Measurements from ENCODE around the gene AGO3.
"Not testable (repeated sequence)": the region's sequence is repeated elsewhere in the genome, so short reads cannot be mapped to it uniquely, and the experiment has no call there.

AGO3 gene

GRCh38 chr1:36008546-36009197 is 77.8 kb downstream of the AGO3 start:
- DNase-seq (ENCODE audit: low spot score): no peak

GRCh38 chr1:36014722-36015220 is 83.9 kb downstream of the AGO3 start:
- DNase-seq (ENCODE audit: low spot score): no peak

- DNase-seq (ENCODE audit: low spot score): no peak
Measured at GRCh38 chr1:36016686-36017085, 85.8 kb downstream of the AGO3 start.

GRCh38 chr1:36023098-36023769 is 92.3 kb downstream of the AGO3 start:
- DNase-seq (ENCODE audit: low spot score): no peak

GRCh38 chr1:36024024-36024423 is 93.1 kb downstream of the AGO3 start:
- DNase-seq (ENCODE audit: low spot score): not testable (repeated sequence)

- no peak for DNase-seq (ENCODE audit: low spot score)
Measured at GRCh38 chr1:36024847-36025246, 93.9 kb downstream of the AGO3 start.

GRCh38 chr1:36027766-36028165 is 96.9 kb downstream of the AGO3 start:
- DNase-seq (ENCODE audit: low spot score): no peak

GRCh38 chr1:36031441-36031840 is 100.5 kb downstream of the AGO3 start:
- no peak for DNase-seq (ENCODE audit: low spot score)

GRCh38 chr1:36034692-36035091 is 103.8 kb downstream of the AGO3 start:
- no peak for DNase-seq (ENCODE audit: low spot score)

GRCh38 chr1:36035154-36035553 is 104.2 kb downstream of the AGO3 start:
- DNase-seq (ENCODE audit: low spot score): no peak

GRCh38 chr1:36040238-36040637 is 109.3 kb downstream of the AGO3 start:
- no peak for DNase-seq (ENCODE audit: low spot score)

- DNase-seq (ENCODE audit: low spot score): no peak
Measured at GRCh38 chr1:36051821-36052220, 120.9 kb downstream of the AGO3 start.

- DNase-seq (ENCODE audit: low spot score): no peak
Measured at GRCh38 chr1:36053978-36054377, 123.1 kb downstream of the AGO3 start.

GRCh38 chr1:36055706-36056105 is 124.8 kb downstream of the AGO3 start:
- DNase-seq (ENCODE audit: low spot score): no peak

- DNase-seq (ENCODE audit: low spot score): no peak
Measured at GRCh38 chr1:36062315-36062714, 131.4 kb downstream of the AGO3 start.

GRCh38 chr1:36067871-36068270 is 137.0 kb downstream of the AGO3 start:
- DNase-seq (ENCODE audit: low spot score): peak; percentile 41

GRCh38 chr1:36068866-36069265 is 138.0 kb downstream of the AGO3 start:
- no peak for DNase-seq (ENCODE audit: low spot score)

GRCh38 chr1:36070349-36070748 is 139.4 kb downstream of the AGO3 start:
- DNase-seq (ENCODE audit: low spot score): no peak

GRCh38 chr1:36076979-36077573 is 146.2 kb downstream of the AGO3 start:
- no peak for DNase-seq (ENCODE audit: low spot score)

- DNase-seq (ENCODE audit: low spot score): no peak
Measured at GRCh38 chr1:36080236-36080635, 149.3 kb downstream of the AGO3 start.

- no peak for DNase-seq (ENCODE audit: low spot score)
Measured at GRCh38 chr1:36080801-36081200, 149.9 kb downstream of the AGO3 start.

GRCh38 chr1:36081926-36082485 is 151.1 kb downstream of the AGO3 start:
- no peak for DNase-seq (ENCODE audit: low spot score)

- DNase-seq (ENCODE audit: low spot score): no peak
Measured at GRCh38 chr1:36083219-36083618, 152.3 kb downstream of the AGO3 start.

Measured in Ammon's horn (tissue), 1 donor.